ENCODE data around the gene FAM32A.

Gene FAM32A

GRCh38 chr19:16203256-16204004, 18.2 kb downstream of the FAM32A start:
- peak; percentile 71 for DNase-seq

GRCh38 chr19:16204005-16204294, 18.7 kb downstream of the FAM32A start:
- no peak for DNase-seq

- DNase-seq: no peak
Observed at GRCh38 chr19:16205205-16206045, 20.2 kb downstream of the FAM32A start.

- DNase-seq: no peak
Observed at GRCh38 chr19:16206046-16206605, 20.9 kb downstream of the FAM32A start.

GRCh38 chr19:16206637-16207036, 21.4 kb downstream of the FAM32A start:
- DNase-seq: no peak

- DNase-seq: no peak
Observed at GRCh38 chr19:16207063-16207462, 21.9 kb downstream of the FAM32A start.

GRCh38 chr19:16207490-16208025, 22.3 kb downstream of the FAM32A start:
- no peak for DNase-seq

- DNase-seq: no peak
Observed at GRCh38 chr19:16208064-16208759, 23.0 kb downstream of the FAM32A start.

- no peak for DNase-seq
Observed at GRCh38 chr19:16208847-16209665, 23.8 kb downstream of the FAM32A start.

GRCh38 chr19:16210168-16210567, 25.0 kb downstream of the FAM32A start:
- DNase-seq: no peak

- no peak for DNase-seq
Observed at GRCh38 chr19:16213076-16213475, 27.9 kb downstream of the FAM32A start.

- no peak for DNase-seq
Observed at GRCh38 chr19:16216744-16217670, 31.8 kb downstream of the FAM32A start.

GRCh38 chr19:16217716-16218451, 32.7 kb downstream of the FAM32A start:
- no peak for DNase-seq

GRCh38 chr19:16218851-16219250, 33.6 kb downstream of the FAM32A start:
- DNase-seq: no peak

GRCh38 chr19:16222806-16223205, 37.6 kb downstream of the FAM32A start:
- DNase-seq: no peak

GRCh38 chr19:16223746-16224145, 38.5 kb downstream of the FAM32A start:
- DNase-seq: no peak

- no peak for DNase-seq
Observed at GRCh38 chr19:16224293-16225045, 39.3 kb downstream of the FAM32A start.

- DNase-seq: no peak
Observed at GRCh38 chr19:16225279-16226183, 40.3 kb downstream of the FAM32A start.

Data from NCI-H146 (cell line).